GM18517 (cell line): ENCODE results near the gene ADO.

ENCODE experiments used
- ATAC-seq: cut with Tn5 transposase; IDR thresholded peaks from one replicate; pipeline ENCODE4 v1.9.1; 2021; ENCODE audit warnings: mild to moderate bottlenecking, moderate library complexity; ENCODE audit not compliant: unreplicated experiment

ADO gene

DNA sequence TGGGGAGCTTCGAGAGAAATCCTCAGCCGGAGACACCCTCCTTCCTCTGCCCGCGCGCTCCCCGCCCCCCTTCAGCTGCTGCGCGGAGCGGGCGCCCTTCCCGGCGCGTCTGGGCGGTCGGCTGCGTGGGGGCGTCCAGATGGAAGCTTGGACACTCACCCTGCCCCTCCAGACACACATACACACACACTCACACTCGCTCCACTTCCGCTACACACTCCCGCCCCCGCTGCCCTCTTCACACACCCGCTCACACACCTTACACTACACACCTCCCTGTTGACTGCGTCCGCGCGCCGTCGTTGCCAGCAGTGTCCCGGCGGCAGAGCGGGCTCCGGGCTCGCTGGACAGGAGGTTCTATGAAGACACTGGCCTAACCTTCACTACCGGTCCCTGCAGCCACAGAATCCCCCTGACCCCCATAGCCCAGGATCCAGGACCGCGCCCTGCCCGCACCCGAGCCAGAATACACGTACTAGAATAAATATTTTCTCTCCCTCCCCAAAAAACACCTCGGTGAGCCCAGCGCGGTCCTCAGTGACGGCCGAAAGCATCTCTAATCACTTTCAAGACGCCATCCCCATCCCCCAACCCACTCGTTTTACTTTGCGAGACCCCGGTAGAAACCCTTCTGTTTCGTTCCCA, 12.7 kb downstream of the ADO start:
- no peak for ATAC-seq

- peak; percentile 34 for ATAC-seq
These were observed 13.4 kb downstream of the ADO start for GRCh38 chr10:62817766-62818425.

DNA sequence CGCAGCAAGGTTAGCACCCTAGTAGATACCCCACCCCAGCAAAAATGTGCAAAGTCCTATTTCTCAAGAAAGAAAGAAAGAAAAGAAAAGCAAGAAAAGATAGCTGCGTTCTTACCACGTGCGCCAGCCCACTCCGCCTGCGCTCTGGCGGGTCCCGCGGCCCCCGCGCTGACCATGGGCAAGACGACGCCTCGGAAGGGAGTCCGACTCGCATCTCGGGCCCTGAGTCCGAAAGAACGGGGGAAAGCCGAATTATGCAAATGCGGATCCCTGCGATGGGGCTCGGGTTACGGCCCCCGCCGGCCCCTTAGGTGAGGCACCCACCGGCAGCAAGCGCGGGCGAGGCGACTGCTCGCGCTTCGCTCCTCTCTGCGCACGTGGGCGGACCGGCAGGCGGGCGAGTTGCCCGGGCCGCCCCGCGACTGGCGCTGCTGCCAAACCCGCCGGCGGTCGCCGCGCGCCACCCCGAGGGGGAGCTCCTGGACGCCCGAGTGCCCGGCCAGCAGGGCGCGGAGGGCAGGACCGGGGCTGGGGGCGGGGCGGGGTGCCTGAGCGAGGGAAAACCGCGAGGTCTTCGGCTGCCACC, 14.0 kb downstream of the ADO start:
- no peak for ATAC-seq

DNA sequence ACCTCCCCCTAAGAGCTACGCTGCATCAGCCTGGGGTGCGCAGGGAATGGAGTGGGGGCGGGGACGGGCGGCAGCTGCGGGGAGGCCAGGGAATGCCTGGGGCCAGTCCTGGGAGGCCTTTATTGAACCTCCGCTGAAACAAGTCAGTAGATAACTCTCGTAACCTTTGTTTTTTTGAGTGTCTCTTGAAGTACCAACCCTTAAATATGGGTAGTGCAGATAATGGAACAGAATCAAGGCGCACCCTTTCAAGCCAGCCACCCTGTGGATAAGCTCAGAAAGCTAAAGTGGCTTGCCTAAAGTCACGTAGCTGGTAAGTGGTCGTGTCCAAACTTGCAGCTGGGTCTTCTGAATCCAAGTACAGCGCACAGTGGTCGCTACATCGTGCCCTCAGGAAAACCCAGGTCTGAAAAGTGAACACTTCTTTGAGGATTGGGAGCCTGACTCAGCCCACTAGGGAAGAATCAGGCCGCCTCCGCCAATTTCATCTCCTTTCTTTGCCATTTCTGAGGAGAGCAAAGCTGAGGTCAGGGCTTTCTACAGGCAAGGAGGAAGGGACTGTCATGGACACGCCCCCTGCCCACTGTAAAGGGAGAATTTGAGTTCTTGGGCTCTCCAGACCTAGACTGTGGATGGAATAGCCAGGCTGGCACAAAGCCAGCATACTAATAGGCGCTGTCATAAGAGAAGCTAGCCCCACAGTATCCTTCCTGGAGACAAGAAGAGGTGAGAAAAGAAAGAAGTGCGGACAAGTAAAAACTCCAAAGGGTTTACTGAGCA, 14.8 kb downstream of the ADO start:
- no peak for ATAC-seq

- ATAC-seq = no peak
These were observed 16.1 kb downstream of the ADO start for GRCh38 chr10:62820586-62820985.

GRCh38 chr10:62826273-62826672, 21.8 kb downstream of the ADO start:
- no peak for ATAC-seq

DNA sequence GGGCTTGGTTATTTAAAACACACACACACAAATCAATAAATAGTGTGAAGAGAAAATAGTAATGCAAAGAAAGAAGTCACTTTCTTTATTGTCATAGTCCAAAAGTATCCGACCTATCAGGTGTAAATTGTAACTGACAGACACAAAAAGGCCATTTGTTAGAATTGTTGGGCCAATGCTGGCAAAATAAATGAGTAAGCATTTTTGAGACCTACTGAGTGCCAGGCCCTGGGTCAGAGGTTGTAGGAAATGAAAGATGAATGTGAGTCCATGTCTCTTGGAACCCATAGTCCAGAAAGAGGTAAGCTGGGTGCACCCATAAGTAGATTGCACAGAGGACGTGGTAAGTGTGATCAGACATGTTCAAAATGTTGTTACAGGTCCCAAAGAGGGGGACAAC, 25.1 kb downstream of the ADO start:
- no peak for ATAC-seq

DNA sequence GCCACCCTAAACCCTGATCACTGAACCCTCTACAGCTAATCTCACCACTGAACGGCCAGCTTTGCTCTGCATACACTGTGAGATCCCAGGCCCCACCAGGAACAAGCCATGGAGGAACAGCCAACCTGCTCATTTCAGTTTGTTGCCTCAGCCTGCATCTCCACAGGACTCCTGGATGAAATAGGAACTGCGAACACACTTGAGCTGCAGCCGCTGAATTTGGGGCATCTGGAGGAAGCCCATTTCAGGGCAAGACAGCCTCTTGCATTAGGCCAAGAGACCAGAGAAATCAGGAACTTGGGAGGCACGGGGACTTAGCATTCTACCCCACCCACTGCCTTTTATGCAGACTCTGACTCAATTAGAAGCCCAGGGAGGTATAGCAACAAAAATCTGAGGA, 26.2 kb downstream of the ADO start:
- no peak for ATAC-seq

GRCh38 chr10:62831346-62831745, 26.8 kb downstream of the ADO start:
- ATAC-seq = no peak

DNA sequence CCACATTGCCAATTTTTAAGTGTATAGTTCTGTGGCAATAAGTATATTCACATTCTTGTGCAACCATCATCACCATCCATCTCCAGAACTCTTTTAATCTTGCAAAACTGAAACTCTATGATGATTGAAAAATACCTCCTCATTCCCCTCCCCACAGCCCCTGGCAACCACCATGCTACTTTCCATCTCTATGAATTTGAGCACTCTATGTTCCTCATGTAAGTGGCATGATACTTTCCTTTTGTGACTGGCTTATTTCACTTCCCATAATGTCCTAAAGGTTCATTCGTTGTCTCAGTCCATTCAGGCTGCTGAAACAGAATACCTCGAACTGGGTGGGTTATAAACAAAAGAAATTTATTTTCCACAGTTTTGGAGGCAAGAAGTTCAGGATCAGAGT, 35.1 kb downstream of the ADO start:
- no peak for ATAC-seq

DNA sequence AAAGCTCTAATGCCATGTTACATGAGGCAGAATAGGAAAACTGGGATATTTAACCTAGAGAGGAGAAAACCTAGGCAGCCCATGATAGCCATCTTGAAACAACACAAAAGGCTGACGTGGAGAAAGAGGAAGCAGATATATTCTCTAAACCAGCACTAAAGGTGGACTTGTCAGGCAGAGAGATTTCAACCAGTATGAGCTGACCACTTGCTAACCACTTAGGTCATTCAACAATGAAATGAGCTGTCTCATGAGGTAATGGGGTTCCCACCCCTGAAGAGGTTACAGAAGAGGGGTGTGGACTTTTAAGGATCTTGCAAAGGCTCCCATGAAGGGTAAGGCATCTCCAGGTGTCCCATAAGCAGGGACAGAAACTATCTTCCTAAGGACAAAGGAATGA, 38.5 kb downstream of the ADO start:
- ATAC-seq = no peak

GRCh38 chr10:62843600-62843999, 39.1 kb downstream of the ADO start:
- ATAC-seq = no peak

DNA sequence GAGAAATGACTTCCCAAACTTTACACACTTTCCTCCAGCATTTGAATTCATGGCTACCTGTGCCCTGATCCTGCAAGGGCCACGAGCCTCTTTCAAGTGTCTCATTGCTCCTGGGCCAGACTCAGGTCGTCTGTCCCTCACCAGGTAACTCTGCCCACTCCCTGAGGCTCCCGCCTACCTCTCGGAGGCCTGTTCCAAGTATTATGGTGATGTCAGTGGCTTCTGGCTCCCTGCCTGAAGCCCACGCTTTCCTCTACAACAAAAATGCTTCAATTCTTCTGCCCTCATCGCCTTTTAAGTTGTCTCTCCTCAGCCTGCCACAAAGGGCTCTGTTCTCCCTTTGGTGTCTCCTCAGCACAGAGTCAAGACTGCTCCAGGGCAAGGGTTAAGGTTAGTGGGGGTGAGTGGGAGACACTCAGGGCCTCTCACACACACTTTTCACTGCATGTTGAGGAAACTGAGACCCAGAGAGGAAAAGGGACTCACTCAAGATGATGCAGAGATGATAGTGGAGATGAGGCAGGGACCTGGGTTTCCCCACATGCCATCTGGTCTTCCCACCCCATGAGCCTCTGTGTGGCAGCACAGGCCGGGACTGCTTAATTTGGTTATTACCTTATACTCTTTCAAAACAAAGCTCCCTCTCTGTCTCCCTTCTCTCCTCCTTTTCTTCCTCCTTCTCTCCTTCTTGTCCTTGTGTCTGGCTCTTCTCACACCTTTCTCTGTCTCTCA, 39.9 kb downstream of the ADO start:
- no peak for ATAC-seq

- ATAC-seq = no peak
These were observed 42.9 kb downstream of the ADO start for GRCh38 chr10:62847433-62847832.

DNA sequence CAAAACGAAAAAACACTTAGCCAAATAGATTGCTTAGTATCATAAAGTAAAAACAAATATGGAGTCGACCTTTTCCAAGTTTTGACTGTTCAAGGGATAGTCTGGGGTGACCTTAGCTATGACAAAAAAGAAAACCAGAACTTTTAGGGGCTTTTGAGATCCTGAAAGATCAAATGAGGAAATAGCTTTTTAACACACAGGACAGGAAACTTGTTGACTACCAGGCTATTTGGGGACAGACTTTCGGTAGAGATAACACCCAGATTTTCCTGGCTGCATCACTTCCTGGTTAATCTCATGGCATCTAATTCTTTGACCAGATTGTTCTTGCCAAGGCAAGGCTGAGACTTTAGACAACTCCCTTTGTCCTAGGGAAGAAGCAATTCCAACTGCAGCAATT, 46.1 kb downstream of the ADO start:
- ATAC-seq = no peak

GRCh38 chr10:62851442-62851841, 46.9 kb downstream of the ADO start:
- ATAC-seq = no peak

DNA sequence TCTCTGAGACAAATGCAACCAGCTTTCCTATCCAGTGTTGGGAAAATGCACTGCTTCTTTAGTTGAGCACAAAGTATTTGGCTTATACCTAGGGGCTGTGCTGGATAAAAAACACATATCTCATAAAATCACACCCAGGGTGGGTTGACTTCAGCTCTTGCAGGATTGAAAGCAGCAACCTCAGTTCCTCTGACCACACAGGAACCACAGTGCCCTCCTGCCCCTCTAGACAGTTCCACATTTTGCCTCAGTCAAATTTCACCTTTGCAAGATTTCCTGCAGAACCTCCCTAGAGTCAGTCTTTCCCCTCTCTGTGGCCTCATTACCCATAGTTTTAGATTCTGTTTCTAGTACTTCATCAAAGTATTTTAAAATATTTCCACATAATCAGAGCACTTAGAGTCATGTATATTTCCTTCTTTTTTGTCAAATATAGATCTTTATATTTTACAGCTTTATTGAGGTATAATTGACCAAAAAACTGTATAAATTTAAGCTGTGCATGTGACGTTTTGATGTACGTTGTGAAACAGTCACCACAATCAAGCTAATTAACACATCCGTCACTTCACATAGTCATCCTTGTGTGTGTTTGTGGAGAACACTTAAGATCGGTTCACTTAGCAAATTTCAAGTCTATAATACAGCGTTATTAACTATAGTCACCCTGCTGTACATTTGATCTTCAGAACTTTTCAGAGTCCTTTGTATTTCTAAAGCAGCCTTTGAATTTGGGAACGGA, 48.6 kb downstream of the ADO start:
- peak; percentile 70 for ATAC-seq

DNA sequence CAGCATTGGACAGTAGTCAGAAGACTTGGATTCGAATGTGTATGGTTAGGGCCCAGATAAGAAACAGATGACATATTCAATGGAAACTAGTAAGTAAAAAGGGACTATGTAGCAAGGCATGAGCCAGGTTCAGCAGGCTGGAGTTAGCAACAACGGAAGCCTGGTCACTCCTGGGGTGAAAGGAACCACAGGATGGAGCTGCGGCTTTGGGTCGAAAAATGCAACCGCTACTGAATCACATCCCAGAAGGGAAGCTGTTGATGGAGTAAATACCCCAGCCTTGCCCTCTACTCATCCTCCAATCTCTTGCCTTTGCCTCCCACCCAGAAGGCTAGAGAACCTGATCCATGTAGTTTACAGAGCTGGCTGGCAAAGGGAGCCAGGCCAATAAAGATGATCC, 49.2 kb downstream of the ADO start:
- ATAC-seq = no peak

DNA sequence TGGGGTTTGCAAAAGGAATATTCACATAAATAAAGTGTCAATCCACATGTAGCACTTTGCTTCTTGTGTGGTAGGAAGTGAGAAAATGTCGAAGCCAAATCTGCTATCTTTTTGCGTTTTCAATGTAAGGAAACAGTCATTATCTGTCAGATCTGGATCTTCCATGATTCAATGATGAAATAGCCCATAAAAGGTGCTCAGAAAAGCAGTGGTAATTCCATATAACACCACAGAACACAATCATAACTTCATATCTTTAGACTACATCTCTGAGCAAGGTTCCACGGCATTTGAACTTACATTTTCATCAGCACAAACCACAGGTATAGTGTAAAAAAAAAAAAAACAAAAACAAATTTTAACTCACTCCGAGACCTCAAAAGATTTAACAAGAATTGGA, 51.5 kb downstream of the ADO start:
- ATAC-seq = no peak
